NK-92 treated with Interleukin-12 subunit alpha and Interleukin-12 subunit beta, amount 100 ng/mL, for 24 hours (cell line): ENCODE data around the gene BRIP1.

ENCODE experiments used
- DNase-seq: peaks from one replicate; lab custom pipeline; 2025; lab: John Stamatoyannopoulos, UW

BRIP1 gene

DNA sequence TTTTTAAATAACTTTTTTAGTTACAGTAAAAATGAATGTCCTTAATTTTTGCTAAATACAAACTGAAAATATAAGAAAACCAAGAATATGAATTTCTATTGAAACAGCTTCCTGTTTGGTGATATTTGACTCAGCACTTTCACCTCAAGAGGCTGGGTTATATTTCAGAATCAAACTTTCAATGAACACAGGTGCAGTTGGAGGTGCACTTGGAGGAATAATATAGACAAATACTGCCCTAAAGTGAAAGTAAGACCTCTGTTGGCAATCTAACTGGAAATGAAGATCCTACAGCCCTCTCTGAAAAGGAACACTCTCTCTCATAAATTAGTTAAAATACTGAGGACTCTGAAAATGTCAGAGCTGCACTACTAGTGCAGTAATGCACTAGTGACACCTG lies 106.2 kb downstream of the BRIP1 start:
- no peak for DNase-seq

DNA sequence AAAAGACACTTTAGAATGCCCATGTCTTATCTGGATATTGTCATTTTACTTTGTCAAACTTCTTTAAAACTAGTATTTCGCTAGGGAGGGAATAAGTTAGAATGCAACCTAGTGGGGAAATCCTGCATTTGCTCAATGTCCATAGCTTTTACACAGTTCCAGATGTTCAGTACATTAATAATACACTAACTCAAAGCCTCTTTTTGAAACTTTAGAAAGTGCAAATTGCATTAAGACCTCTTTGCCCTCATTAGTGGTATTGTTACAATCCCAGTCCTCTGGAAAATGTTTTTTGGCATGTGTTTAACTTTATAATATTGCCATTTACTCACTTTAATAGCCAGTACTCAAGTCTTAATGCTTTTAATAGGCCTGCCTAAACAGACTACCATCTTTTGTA lies 106.8 kb downstream of the BRIP1 start:
- no peak for DNase-seq

DNA sequence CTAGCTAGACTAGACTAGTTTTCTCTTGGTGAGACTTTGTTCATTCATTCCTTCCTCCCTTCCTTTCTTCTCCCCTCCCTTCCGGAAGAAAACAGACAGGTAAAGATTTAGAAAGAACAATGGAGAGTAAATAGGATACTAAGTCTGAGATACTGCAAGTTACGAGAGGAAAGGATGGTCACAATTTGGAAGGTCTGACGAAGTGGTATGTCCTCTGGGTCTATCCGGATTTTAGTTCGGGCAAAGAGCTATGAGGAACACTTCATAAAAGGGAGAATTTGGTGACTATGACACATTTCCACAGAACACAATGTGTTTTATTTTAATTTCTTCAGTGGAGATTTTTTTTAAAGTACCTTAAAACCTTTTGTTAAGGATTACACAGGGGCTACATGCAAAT lies 107.7 kb downstream of the BRIP1 start:
- DNase-seq: no peak

DNA sequence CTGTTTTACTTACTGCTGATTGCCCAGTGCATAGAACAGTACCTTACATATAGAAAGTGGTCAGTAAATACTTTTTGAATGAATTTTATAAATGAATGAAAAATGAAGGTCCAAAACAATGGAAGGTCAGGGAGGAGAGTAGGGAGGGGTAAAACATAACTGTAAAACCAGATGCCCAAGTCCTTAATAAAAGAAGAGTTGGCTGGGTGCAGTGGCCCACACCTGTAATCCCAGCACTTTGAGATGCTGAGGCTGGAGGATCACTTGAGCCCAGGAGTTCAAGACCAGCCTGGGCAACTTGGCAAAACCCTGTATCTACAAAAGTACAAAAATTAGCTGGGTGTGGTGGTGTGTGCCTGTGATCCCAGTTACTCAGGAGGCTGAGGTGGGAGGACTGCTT lies 108.2 kb downstream of the BRIP1 start:
- DNase-seq: no peak

DNA sequence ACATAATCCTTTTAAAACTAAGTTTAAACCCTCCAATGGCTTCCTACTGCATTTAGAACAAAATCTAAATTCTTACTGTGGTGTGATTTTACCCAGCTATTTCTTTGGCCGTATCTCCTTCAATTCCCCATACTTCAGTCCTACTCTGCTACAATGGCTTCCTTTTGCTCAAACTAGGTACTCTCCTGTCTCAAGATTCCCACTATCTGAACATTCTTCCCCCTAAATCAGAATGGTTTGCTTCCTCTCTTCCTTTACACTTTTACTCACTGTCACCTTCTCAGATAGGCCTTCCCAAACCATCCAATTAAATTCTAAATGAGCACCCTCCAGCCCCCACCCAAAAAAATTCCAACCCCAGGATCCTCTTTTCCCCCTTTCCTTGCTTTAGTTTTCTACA lies 109.2 kb downstream of the BRIP1 start:
- no peak for DNase-seq

DNA sequence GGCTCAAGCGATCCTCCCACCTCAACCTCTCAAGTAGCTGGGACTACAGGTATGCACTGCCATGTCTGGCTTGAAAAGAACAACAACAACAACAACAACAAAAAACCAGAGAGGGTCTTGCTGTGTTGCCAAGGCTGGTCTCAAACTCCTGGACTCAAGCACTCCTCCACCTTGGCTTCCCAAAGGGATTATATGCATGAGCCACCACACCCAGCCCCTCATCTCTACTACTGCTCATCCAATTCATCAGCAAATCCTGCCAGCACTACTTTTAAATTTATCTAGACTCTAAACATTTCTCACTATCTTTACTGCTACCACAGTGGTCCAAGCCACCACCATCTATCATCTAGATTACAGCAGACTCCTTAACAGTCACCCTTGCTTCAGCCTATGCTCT lies 109.6 kb downstream of the BRIP1 start:
- DNase-seq: no peak

DNA sequence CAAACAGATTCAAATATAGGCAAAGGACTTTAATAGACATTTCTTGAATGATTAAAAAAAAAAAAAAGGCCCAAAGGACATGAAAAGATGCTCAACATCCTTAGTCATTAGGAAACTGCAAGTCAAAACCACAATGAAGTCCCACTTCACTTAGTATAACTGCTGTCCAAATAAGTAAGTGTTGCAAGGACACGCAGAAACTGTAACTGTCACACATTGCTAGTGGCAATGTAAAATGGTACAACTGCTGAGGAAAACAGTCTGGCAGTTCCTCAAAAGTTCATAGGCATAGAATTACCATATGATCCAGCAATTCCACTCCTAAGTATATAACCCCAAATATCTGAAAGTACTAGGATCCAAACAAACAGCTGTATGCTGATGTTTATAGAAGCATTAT lies 112.7 kb downstream of the BRIP1 start:
- no peak for DNase-seq

DNA sequence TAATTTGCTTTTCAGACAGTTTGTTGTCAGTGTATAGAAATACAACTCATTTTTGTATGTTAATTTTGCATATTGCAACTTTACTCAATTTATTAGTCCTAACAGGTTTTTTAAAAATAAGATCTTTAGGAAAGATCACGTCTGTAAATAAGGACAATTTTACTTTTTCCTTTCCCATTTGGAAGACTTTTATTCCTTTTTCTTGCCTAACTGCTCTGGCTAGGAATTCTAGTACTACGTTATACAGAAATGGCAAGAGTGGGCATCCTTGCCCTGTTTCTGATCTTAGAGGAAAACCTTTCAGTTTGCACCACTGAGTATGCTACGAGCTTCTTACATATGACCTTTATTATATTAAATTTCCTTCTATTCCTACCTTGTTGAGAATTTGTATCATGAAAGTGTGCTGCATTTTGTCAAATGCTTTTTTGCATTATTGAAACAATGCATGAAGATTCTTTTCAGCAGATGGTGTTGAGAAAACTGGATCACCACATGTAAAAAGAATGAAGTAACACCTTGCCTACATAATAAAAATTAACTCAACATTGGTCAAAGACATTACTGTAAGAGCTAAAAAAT lies 113.4 kb downstream of the BRIP1 start:
- DNase-seq: no peak

DNA sequence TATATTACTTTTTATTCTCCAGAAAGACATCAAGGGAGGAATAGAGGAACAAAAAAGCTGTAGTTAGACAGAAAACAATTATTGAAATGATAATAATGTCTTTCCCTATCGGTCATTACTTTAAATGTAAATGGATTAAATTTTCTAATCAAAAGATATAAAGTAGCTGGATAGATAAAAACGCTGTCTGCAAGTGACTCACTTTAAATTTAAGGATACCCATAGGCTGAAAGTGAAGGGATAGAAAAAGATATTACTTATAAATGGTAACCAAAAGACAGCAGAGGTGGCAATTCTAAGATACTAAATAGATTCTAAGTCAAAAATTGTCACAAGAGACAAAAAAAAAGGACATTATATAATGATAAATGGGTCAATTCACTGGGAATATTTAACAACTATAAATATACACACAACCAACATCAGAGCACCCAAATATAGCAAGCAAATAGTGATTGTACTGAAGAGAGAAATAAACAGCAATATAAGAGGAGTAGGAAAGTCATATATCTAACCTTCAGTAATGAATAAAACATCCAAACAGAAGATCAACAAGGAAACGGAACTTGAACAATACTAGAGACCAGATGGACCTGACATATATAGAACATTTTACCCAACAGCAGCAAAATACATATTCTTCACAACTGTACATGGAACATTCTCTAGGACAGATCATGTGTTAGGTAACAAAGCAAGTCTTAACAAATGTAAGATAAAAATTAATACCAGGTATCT lies 116.9 kb downstream of the BRIP1 start:
- DNase-seq: no peak

DNA sequence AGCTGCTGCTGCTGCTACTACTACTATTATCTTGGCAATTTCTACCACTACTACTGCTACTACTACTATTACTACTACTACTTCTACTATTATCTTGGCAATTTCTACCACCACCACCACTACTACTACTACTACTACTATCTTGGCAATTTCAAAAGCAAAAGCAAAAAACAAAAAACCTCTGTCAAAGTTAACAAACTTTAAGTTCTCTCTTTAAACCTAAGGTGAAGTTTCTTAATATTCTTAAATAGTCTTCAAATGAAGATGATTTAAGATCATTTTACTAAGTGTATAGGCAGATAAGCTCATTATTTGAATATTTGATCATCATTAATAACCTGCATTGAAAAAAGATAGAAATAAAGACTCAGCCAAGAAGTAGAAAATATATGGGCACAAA lies 118.5 kb downstream of the BRIP1 start:
- DNase-seq: no peak

DNA sequence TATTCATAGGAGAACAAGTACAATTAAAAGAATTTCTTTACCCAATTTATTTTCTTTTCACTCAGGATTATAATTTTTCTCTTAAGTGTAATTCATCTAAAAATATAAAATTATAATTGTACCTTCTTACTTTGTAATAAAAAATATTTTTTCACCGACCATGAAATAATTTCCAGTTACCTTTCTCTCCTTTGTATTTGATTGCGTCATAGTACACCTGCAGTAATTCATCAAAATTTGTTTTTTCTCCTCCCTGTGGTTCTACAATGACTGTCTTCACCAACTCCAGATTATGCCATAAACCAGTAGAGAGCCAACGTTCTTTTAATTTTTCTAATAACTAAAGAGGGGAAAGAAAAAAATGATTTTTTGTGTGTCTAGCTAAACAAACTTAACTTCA lies 119.1 kb downstream of the BRIP1 start:
- DNase-seq: no peak

DNA sequence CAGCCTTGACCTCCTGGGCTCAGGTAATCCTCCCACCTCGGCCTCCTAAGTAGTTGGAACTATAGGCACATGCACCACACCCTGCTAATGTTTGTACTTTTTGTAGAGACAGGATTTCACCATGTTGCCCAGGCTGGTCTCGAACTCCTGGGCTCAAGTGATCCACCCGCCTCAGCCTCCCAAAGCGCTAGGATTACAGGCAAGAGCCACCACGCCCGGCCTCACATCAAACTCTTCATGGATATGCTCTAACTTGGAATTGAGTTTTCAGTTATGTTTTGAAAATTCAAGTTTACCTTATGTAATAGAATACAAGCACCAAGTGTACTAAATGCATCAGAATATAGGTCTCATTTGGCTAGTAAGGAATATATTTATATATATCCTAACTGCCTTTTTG lies 119.6 kb downstream of the BRIP1 start:
- DNase-seq: no peak

DNA sequence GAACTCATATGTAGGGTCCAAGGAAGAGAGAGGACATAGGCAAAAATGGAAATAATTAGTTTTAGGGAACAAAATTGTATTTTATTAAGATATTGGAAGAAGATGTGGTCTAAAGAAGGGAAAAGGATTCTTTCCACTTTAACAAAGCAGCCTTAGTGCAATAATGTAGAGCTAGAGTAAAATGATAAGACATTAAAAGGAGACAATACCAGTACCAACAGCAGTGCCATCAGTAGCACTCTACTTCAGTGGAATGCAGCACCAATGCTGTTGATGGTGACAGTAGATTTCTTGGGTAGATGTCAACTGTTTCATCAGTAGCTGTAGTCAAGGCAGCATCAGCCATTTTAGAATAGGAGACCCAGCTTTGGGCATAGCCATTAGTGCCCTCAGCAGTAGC lies 124.3 kb downstream of the BRIP1 start:
- DNase-seq: no peak

DNA sequence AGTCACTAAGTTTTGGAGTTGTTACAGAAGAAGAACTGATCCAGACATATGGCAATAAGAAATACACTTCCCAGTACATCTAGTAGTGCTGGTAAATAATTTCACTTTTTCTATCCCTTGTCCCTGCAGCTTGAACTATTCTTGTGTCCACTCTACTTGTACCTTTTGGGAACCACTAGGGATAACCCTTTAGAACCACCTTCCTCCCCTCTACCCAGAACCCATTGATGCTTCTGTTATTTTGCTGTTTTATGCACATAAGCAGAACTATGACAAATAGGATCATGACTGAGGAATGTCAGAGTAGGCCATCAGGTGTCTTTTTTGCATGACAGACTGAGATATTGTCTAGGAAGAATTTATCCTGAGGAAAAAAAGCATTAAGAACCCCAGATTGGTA lies 125.1 kb downstream of the BRIP1 start:
- DNase-seq: no peak

DNA sequence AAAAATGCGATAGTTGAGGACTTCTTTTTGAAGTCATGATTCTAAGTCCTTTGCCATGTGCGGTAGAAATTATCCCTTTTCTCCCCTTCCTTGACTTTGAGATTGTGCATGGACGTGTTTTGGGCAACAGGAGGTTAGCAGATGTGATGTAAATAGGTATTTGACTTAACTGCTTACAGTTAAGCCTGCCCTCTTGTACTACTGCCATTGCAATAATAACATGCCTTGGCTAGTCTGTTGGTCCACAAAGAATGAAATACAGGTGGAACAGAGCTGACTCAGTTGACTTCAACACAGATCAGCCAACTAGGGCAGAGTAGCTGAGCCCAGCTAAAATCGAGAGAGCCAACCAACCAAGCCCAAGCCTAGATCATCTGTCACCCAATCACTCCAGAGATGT lies 125.5 kb downstream of the BRIP1 start:
- DNase-seq: no peak

DNA sequence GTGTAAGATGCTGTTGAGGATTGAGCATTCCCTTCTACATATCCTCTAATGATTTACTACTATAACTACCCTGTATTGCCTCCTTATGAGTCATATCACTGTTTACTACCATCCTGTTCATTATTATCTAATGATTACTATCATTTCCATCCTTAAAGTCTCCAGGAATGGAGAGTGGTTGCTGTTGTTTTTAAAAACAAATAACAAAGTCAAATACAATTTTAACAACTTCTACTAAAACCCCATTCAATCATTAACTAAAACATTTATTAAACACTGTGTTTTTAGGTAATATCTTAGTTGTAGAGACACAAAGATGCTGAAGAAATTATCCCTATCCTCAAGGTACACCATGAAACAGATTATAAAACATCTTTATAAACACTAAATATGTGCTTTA lies 126.9 kb downstream of the BRIP1 start:
- no peak for DNase-seq

DNA sequence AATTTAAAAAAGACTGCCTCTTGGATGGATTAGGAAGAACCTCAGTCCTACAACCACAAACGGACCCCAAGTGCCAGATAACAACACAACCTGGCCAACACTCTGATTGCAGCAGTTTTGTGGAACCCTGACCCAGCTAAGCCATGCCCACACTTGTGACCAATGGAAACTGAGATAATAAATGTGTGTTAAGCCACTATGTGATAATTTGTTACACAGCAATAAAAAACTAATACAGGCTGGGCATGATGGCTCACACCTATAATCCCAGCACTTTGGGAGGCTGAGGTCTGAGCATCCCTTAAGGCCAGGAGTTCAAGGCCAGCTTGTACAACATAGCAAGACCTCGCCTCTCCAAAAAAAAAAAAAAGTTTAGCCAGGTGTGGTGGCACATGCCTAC lies 127.5 kb downstream of the BRIP1 start:
- no peak for DNase-seq

DNA sequence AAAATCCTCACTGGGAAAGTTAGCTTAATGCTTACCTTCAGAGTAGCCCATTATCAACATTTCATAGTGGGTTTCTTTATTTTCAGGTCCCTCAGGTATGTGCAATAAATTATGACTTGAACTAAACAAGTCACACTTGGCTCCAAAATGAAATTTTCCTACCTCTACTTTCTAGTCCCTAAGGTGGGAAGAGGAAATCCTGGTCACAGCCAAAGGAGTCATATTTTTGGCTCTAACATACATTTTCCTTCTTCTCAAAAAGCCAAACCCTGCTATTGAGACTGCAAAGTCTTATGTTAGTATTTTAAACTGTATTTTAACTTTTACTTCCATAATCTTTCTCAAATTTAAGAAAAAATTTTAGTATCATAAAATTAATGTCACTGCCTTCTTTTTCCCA lies 128.9 kb downstream of the BRIP1 start:
- no peak for DNase-seq

DNA sequence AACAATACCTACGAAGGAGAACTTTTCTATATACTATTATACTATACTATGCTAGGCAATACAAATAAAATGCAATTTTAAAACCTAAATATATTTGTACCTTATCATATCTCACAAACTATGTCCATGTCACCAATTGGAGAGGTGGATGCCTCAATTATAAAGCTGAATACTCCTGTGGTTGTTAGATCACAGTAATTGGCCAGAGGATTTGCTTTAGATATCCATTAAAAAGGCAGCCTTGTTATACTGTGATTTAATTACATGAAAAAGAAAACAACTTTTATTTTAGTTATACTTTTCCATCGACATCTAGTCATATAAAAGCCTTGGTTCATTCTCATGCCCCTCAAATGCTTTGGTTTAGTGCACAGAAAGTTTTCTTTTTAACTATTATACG lies 129.3 kb downstream of the BRIP1 start:
- no peak for DNase-seq

DNA sequence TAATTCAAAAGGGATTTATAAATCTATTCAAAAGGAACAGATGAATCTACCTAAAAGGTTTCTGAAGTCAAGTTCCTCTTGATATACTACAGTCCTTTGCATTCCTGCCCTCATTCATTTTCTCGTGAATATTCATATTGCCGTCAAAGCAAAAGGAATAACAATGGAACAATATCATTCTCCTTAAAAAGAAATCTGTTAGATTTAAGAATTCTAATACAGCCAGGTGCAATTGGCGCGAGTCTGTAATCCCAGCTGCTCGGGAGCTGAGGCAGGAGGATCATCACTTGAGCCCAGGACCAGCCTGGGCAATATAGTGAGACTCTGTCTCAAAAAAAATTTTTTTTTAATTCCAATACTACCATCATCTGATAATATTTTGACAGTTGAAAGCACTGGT lies 130.3 kb downstream of the BRIP1 start:
- no peak for DNase-seq

DNA sequence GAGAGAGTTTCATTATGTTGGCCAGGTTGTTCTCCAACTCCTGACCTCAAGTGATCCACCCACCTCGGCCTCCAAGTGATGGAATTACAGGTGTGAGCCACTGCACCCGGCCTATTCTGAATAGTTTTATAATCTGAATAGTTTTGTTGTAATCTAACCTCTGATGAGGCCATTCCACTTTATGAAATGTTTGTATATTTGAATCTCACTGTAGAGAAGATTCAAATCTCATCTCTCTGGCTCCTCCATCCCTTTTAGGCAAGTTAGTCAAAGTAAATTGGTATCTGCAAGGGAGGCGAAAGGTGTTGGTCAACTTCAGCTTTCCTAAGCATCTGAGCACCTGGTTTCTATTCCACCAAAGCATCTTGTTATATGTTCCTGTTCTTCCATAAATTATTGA lies 131.2 kb downstream of the BRIP1 start:
- DNase-seq: no peak

DNA sequence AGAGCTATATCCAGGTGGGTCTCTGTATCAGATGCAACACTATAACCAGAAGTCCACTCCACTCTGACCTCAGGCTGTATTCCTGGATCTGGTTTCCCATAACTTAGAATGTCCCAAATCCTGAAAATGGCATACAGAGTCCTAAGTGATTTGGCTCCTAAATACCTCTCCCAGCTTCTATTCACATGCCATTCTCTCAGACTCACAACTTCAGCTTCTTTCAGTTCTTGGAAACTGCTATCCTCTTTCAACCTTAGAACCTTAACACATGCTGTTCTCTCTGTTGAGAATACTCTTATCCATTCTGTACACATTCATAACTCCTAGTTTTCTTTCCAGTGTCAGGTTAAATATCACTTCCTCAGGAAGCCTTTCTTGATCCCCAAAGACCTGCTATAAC lies 132.0 kb downstream of the BRIP1 start:
- DNase-seq: no peak

DNA sequence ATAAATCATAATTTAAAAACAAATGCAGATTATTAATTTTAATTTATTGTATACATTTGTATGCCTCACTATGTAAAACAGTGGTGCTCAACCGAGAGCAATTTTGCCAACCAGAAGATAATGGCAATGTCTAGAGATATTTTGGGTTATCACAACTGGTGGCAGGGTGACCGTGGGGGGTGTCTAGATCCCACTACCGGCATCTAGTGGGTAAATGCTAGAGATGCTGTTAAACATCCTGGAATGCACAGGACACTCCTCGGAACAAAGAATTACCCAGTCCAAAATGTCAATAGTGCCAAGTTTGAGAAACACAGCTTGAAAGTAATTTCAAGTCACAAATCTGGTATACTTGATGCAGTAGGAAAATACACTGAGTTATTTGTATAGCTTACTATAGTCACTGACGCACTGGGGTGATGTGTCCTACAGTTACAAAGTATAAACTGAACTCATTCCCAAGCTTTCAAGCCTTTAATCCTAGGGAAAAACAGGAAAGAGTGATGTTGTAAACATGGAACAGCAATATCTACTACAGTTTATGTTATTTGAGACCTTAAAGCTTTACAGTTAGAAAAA lies 133.5 kb downstream of the BRIP1 start:
- no peak for DNase-seq

DNA sequence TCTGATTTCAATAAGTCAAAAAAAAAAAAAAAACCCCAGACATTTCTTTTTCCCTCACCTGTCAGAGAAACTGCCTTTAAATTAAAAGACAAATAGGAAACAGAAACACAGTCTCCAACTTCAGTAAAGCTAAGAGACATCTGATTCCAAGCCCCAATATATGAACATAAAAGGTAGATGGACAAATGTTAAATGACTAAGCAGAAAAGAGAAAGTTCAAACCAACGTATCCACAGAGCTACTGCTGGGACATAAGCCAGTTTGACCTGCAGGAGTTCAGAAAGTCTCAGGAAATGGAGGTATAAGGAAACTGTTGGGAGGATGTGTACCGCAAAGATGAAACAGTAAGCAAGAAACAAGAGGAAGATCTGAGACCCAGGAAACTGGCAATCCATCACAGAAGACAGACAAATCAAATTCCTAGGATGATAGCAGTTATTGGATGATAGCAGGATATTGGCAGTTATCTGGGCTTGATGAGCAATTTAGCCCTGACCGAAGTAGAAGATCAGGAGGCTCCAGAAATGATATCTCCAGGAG lies 135.0 kb downstream of the BRIP1 start:
- no peak for DNase-seq
